AML-193 (cell line): ENCODE measurements around the gene DRC7.
A peak's percentile ranks its signal among the peaks of the same experiment; 100 is the strongest.
"Not testable (repeated sequence)": the region's sequence is repeated elsewhere in the genome, so short reads cannot be mapped to it uniquely, and the experiment has no call there.

ENCODE experiments used
- DNase-seq, 2 experiments: peaks; one replicate each; lab custom pipeline; 2025; lab: John Stamatoyannopoulos, UW

The DRC7 gene

DNA sequence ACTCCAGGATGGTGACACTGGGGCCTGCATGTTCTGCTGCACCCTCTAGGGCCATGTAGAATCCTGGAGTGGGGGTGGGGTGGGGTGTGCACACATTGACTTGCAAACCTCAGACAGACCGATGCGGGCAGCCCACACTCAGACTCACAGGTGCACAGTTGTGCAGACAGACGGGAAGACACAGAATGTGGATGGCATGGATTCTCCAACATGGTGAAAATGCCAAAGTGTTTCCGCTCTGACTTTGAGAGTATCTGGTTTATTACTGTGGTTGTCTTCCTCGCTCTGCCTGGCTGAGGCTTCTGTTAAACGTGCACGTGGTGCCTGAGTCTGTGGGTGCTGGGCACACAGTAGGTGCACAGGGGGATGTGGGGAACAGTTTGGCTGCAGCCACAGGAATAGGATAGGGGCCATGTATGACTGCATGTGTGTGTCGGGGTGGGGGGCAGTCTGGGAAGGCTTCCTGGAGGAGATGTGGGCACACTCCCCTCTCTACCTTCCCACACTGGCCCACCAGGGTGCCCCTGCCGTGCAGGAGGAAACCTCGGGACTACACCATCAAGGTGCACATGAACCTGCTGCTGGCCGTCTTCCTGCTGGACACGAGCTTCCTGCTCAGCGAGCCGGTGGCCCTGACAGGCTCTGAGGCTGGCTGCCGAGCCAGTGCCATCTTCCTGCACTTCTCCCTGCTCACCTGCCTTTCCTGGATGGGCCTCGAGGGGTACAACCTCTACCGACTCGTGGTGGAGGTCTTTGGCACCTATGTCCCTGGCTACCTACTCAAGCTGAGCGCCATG, 35.5 kb upstream of the DRC7 start:
- DNase-seq = no peak

DNA sequence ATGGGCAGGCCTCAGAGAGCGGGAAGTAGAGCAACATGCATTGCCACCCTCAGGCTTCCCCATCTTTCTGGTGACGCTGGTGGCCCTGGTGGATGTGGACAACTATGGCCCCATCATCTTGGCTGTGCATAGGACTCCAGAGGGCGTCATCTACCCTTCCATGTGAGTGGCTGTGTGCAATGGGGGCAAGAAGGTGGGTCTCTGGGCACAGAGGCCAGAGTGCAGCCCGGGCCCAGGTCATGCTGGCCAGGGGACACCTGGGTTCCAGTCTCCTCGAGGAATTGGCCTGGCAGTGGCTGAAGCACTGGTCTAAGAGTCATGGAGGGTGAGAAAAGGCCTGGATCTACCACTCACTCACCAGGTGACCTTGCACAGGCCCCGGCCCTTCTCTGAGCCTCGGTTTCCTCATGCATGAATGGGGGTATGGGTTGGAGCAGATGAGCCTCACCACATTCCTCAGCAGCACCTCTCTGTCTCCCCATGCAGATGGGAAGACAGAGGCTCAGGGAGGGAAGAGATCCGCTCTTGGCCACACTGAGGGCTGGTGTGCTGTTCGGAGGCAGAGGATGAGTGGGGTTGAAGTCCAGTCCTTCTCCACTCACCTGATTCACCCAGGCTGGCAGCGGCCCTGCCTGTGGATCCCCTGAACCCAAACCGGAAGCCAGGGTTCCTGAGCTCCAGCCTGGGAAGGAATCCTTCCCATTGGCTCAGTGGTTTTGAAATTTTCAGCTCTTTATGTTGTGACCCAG, 33.7 kb upstream of the DRC7 start:
- no peak for DNase-seq

DNA sequence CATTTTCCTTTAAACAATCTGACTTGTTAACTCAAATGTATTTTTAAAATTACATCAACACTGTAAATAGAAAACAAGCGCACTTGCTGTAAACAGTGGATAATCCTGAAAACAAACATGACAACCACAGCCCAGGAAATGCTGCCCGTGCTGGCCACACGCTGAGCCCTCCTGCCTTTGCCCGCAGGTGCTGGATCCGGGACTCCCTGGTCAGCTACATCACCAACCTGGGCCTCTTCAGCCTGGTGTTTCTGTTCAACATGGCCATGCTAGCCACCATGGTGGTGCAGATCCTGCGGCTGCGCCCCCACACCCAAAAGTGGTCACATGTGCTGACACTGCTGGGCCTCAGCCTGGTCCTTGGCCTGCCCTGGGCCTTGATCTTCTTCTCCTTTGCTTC, 33.1 kb upstream of the DRC7 start:
- no peak for DNase-seq

GRCh38 chr16:57661936-57662906, 32.4 kb upstream of the DRC7 start:
- DNase-seq = no peak

DNA sequence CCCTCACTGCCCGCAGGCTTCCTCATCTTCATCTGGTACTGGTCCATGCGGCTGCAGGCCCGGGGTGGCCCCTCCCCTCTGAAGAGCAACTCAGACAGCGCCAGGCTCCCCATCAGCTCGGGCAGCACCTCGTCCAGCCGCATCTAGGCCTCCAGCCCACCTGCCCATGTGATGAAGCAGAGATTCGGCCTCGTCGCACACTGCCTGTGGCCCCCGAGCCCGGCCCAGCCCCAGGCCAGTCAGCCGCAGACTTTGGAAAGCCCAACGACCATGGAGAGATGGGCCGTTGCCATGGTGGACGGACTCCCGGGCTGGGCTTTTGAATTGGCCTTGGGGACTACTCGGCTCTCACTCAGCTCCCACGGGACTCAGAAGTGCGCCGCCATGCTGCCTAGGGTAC, 31.2 kb upstream of the DRC7 start:
- DNase-seq = no peak

- no peak for DNase-seq
Observed at GRCh38 chr16:57663917-57664661, 30.5 kb upstream of the DRC7 start.

- DNase-seq = no peak
Observed at GRCh38 chr16:57664662-57665025, 30.0 kb upstream of the DRC7 start.

GRCh38 chr16:57665541-57665940, 29.1 kb upstream of the DRC7 start:
- no peak for DNase-seq

- no peak for DNase-seq
Observed at GRCh38 chr16:57666353-57667047, 28.1 kb upstream of the DRC7 start.

- no peak for DNase-seq
Observed at GRCh38 chr16:57667048-57667525, 27.5 kb upstream of the DRC7 start.

- peak; percentile 86 to 90 for DNase-seq
Observed at GRCh38 chr16:57667526-57668262, 26.9 kb upstream of the DRC7 start.

DNA sequence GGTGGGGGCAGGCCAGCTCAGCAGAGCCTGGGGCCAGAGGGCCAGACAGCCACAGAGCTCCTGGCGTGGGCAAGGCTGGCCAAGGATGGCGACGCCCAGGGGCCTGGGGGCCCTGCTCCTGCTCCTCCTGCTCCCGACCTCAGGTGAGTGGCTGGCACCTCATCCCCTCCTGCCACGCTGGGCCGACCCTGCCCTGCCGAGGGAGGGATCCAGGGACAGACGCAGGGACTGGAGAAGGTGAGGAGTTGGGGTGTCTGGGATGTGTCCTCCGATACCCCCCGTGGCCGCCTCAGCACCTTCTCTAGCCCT, 26.4 kb upstream of the DRC7 start, which contains the start of gene ADGRG3:
TSS of gene ADGRG3 (plus strand) at position 44 of the 309 bp plus-strand sequence. CDS start at position 86, 42 bp downstream.
- DNase-seq = no peak

DNA sequence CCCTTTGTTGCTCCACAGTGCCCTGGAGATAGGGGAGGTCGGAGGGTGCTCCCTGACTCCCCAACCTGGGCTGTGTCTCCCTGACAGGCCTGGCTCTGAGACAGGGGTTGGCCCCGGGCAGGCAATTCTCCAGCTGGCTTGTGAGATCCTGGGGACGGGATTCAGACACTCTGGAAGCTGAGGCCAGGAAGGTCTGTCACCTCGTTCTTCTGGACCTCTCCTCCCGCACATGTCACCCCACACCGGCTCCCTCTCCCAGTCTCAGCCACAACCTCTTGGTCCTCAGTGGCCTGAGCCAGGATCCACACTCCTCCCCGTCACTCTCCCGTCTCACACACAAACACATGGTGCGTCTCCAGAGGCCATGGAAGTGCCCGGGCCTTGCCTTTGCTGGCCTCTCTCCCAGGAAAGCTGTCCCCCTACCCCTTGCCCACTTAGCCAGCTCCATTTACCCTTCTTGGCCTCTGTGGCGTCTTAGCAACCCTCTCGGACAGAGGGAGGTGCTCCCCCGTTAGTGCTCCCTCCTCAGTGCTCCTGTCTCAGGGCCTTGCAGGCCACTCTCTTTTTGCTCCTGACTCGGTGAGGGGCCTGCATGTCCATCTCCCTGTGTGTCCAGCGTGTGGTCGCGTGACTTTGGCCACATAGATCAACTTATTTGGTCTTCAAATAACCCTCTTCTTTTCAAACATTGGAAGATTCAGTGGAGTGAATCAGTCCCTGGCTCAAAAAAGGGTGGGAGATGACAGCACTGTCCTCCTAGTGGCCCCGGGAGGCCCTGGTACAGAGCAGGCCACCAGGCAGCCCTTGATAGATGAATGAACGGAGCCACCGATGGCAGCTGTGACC, 25.8 kb upstream of the DRC7 start:
- no peak for DNase-seq

GRCh38 chr16:57669476-57670162, 25.0 kb upstream of the DRC7 start:
- DNase-seq = peak; percentile 15 to 18

DNA sequence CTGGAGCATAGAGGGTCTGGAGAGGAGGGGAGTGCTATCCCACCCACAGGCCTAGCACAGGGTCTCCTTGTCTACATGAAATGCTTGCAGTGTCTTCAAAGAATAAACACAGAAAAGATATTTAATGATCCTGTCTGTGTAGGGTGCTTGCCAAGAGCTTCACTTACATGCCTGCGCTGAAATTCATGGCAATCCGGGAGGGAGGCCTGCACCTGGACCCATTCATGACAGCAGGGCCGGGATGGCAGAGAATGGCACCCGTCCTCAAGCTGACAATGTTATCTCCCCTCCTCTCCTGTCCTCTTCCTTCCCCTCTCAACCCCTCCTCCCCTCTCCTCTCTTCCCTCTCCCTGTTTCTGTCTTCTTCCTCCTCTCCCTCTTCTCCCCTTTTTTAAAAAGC, 24.4 kb upstream of the DRC7 start:
- DNase-seq = no peak

GRCh38 chr16:57671451-57671850, 23.2 kb upstream of the DRC7 start:
- DNase-seq = not testable (repeated sequence)

GRCh38 chr16:57672416-57672815, 22.2 kb upstream of the DRC7 start:
- no peak for DNase-seq

- no peak for DNase-seq
Observed at GRCh38 chr16:57672824-57673223, 21.8 kb upstream of the DRC7 start.
